Glutamatergic neuron (in vitro differentiated cells): ENCODE data around the gene TMEM167B. TPM values are rescaled to one million over a fixed set of nuclear protein-coding genes. Genes with fewer than 3 reads are reported as not detected.

Source experiments
- DNase-seq: peaks from one replicate; pipeline ENCODE4 v3.0.0; 2022
- H3K27ac Mint-ChIP-seq: one replicate; pipeline ENCODE4 v1.8.0; 2020; ENCODE audit warnings: mild to moderate bottlenecking, mixed read lengths, inconsistent platforms; ENCODE audit not compliant: unreplicated experiment
- H3K27me3 Mint-ChIP-seq: one replicate; pipeline ENCODE4 v1.8.0; 2020; ENCODE audit warnings: mild to moderate bottlenecking, moderate library complexity, mixed read lengths, inconsistent platforms; ENCODE audit not compliant: unreplicated experiment
- H3K36me3 Mint-ChIP-seq: one replicate; pipeline ENCODE4 v1.8.0; 2020; ENCODE audit warnings: mild to moderate bottlenecking, mixed read lengths, inconsistent platforms; ENCODE audit not compliant: unreplicated experiment
- H3K4me1 Mint-ChIP-seq: one replicate; pipeline ENCODE4 v1.8.0; 2020; ENCODE audit warnings: mild to moderate bottlenecking, low read depth, mixed read lengths, inconsistent platforms; ENCODE audit not compliant: unreplicated experiment
- H3K4me3 Mint-ChIP-seq: one replicate; pipeline ENCODE4 v1.8.0; 2020; ENCODE audit warnings: mild to moderate bottlenecking, mixed read lengths, inconsistent platforms; ENCODE audit not compliant: unreplicated experiment
- H3K9me3 Mint-ChIP-seq: one replicate; pipeline ENCODE4 v1.8.0; 2020; ENCODE audit warnings: mild to moderate bottlenecking, moderate library complexity, mixed read lengths, inconsistent platforms; ENCODE audit not compliant: unreplicated experiment
- CTCF ChIP-seq: fragments of 200-600 bp; sonication (generic); IDR thresholded peaks from one replicate; pipeline ENCODE4 v1.5.0; 2021; ENCODE audit not compliant: partially characterized antibody, unreplicated experiment
- total RNA-seq: library from RNA; stranded (reverse); fragmentation: NEBNext Ultra II Directional; extraction: Animal tissue kit (Norgen Biotek cat#: 25700); gene quantifications from one replicate; pipeline ENCODE4 v1.2.1, GENCODE V29; 2021; ENCODE audit not compliant: unreplicated experiment

TMEM167B gene
- total RNA-seq, 1 donor from 2014 or later = 30.8 TPM

GRCh38 chr1:109112652-109113285 is 22.2 kb downstream of the TMEM167B start:
- H3K27ac Mint-ChIP-seq = peak overlapping the region; percentile 41
- H3K4me3 Mint-ChIP-seq = peak overlapping the region; percentile 87
- H3K27me3 Mint-ChIP-seq = peaks cover 19% of the 10 kb centered on the region
- peak; percentile 100 for DNase-seq
- H3K4me1 Mint-ChIP-seq = peaks cover 8% of the 10 kb centered on the region
- TF ChIP-seq CTCF = peak; percentile 98
- peaks cover 3% of the 10 kb centered on the region for H3K36me3 Mint-ChIP-seq
- H3K9me3 Mint-ChIP-seq = peaks cover 4% of the 10 kb centered on the region

- H3K9me3 Mint-ChIP-seq = peaks cover 8% of the 10 kb centered on the region
- peaks cover 3% of the 10 kb centered on the region for H3K36me3 Mint-ChIP-seq
- peak within 1 kb of the TSS; percentile 41 for H3K27ac Mint-ChIP-seq
- TF ChIP-seq CTCF = no peak
- H3K27me3 Mint-ChIP-seq = peaks cover 20% of the 10 kb centered on the region
- H3K4me3 Mint-ChIP-seq = peak within 1 kb of the TSS; percentile 87
- peaks cover 8% of the 10 kb centered on the region for H3K4me1 Mint-ChIP-seq
- DNase-seq = peak; percentile 60
Measured at GRCh38 chr1:109113590-109114341, 23.2 kb downstream of the TMEM167B start, which contains the start of gene ELAPOR1. Gene ELAPOR1, plus strand, starts transcription at chr1:109114115. Its CDS starts 69 bp downstream, at chr1:109114184.

DNA sequence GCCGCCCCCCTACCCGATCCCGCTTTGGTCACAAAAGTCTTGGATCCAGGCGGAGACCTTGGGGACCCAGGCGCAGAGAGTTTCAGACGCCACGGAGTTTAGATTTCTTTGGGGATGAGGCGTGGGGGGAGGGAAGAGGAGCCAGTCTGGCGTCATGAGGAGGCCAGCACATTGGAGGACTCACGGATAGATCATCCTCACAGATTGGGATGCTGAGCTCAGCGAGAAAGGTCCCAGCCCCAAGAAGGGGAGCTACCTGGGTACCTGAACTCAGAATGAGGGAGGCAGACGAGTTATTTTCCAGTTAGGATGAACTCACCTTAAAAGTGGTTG is 23.7 kb downstream of the TMEM167B start:
- DNase-seq = no peak
- Mint-ChIP-seq H3K36me3 (peaks cover 3% of the 10 kb centered on the region), H3K4me1 (peaks cover 8% of the 10 kb centered on the region), H3K27me3 (peaks cover 20% of the 10 kb centered on the region), H3K9me3 (peaks cover 9% of the 10 kb centered on the region), H3K27ac (no peak overlapping the region), H3K4me3 (peak overlapping the region; percentile 87)
- TF ChIP-seq CTCF = no peak

DNA sequence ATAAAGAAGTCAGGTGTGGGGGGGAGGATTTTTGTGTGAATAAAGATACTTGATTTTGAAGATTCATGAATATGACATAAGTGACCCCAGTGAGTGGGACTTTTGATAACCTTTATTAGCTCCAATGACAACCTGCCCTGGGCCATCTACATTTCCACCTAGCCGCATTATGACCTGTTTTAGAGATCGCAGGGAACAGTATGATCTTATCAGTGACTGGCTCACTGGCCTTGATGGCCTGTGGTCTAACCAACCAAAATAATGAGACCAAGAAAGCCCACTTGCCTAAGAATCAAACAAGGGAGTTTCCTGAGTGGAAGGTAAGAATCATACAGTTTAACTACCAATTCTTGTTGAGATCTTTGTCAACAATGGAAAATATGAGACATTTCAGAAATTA is 25.1 kb downstream of the TMEM167B start:
- no peak overlapping the region for H3K27ac Mint-ChIP-seq
- DNase-seq = no peak
- peaks cover 9% of the 10 kb centered on the region for H3K9me3 Mint-ChIP-seq
- H3K36me3 Mint-ChIP-seq = peaks cover 3% of the 10 kb centered on the region
- TF ChIP-seq CTCF = no peak
- peaks cover 16% of the 10 kb centered on the region for H3K27me3 Mint-ChIP-seq
- no peak overlapping the region for H3K4me3 Mint-ChIP-seq
- peaks cover 8% of the 10 kb centered on the region for H3K4me1 Mint-ChIP-seq

DNA sequence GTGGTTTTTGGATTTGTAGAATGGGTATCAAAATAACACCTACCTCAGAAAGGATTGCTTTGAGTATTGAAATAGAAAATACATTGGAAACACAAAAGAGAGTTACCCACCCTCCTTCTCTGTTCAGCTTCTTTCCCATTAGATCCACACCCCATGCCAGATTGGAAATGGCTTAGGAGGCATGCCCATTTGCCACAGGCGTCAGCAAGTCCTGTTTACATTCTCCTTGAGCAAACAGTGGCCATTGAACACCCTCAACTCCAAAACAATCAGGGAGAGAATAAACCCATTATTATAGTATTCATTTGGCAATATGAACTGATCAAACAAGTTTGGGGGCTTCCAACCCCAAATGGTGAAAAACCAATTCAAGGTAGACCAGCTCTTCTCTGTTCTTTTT is 25.7 kb downstream of the TMEM167B start:
- H3K27ac Mint-ChIP-seq = no peak overlapping the region
- H3K4me3 Mint-ChIP-seq = no peak overlapping the region
- no peak for TF ChIP-seq CTCF
- DNase-seq = no peak
- H3K27me3 Mint-ChIP-seq = peaks cover 16% of the 10 kb centered on the region
- peaks cover 9% of the 10 kb centered on the region for H3K9me3 Mint-ChIP-seq
- H3K36me3 Mint-ChIP-seq = peaks cover 3% of the 10 kb centered on the region
- peaks cover 8% of the 10 kb centered on the region for H3K4me1 Mint-ChIP-seq
